ENCODE results near the gene LDHAL6B. TPM values are rescaled to one million over a fixed set of nuclear protein-coding genes. Genes with fewer than 3 reads are reported as not detected.

The LDHAL6B gene
- total RNA-seq, 2 donors from 2014 or later, result not detected

GRCh38 chr15:59232476-59232875 is 25.8 kb downstream of the LDHAL6B start:
- Mint-ChIP-seq H3K4me3 (no peak overlapping the region), H3K4me1 (peaks cover 5% of the 10 kb centered on the region), H3K36me3 (ENCODE audit: low read depth) (peaks cover 9% of the 10 kb centered on the region), H3K9me3 (peaks cover 3% of the 10 kb centered on the region), H3K27me3 (ENCODE audit: insufficient read depth) (no peaks in the 10 kb centered on the region), H3K27ac (no peak overlapping the region)
- Histone ChIP-seq H3K36me3 (ENCODE audit: control insufficient read depth, insufficient read depth, low read length) (no peaks in the 10 kb centered on the region), H3K4me3 (ENCODE audit: low read length) (no peak overlapping the region), H3K27ac (ENCODE audit: low read depth, low read length) (no peak overlapping the region), H3K27me3 (ENCODE audit: control insufficient read depth, insufficient read depth, low read length, poor library complexity, severe bottlenecking) (no peaks in the 10 kb centered on the region), H3K4me1 (ENCODE audit: control insufficient read depth, insufficient read depth, low read length) (no peaks in the 10 kb centered on the region), H3K9me3 (ENCODE audit: control insufficient read depth, low read length) (no peaks in the 10 kb centered on the region), H3K9ac (ENCODE audit: extremely low read depth, low read length, poor library complexity, severe bottlenecking) (no peak overlapping the region)
- no peak for DNase-seq
- TF ChIP-seq CTCF (conservative IDR thresholded peaks at IDR 0.05), result no peak
- WGBS, 2 experiments (ENCODE audit: insufficient coverage in 1 of 2, insufficient read length in 1 of 2), result 77 to 100% methylated on average over 1 of the region's 1 CpG

- peak overlapping the region; percentile 18 for H3K27ac Mint-ChIP-seq
- TF ChIP-seq CTCF (conservative IDR thresholded peaks at IDR 0.05), result no peak
- peaks cover 7% of the 10 kb centered on the region for H3K4me1 Mint-ChIP-seq
- no peaks in the 10 kb centered on the region for H3K27me3 Mint-ChIP-seq (ENCODE audit: insufficient read depth)
- Histone ChIP-seq H3K4me1 (ENCODE audit: control insufficient read depth, insufficient read depth, low read length) (no peaks in the 10 kb centered on the region), H3K4me3 (ENCODE audit: low read length) (no peak overlapping the region), H3K36me3 (ENCODE audit: control insufficient read depth, insufficient read depth, low read length) (no peaks in the 10 kb centered on the region), H3K9me3 (ENCODE audit: control insufficient read depth, low read length) (no peaks in the 10 kb centered on the region), H3K27ac (ENCODE audit: low read depth, low read length) (no peak overlapping the region), H3K9ac (ENCODE audit: extremely low read depth, low read length, poor library complexity, severe bottlenecking) (no peak overlapping the region), H3K27me3 (ENCODE audit: control insufficient read depth, insufficient read depth, low read length, poor library complexity, severe bottlenecking) (no peaks in the 10 kb centered on the region)
- H3K4me3 Mint-ChIP-seq, result no peak overlapping the region
- H3K36me3 Mint-ChIP-seq (ENCODE audit: low read depth), result peaks cover 9% of the 10 kb centered on the region
- peaks cover 3% of the 10 kb centered on the region for H3K9me3 Mint-ChIP-seq
- no peak for DNase-seq
- WGBS, 2 experiments (ENCODE audit: insufficient coverage in 1 of 2, insufficient read length in 1 of 2), result 100% methylated on average over 1 of the region's 1 CpG; no CpG with 5 or more reads in 1 of the 2 experiments
These were observed 29.8 kb downstream of the LDHAL6B start for GRCh38 chr15:59236394-59236793.

GRCh38 chr15:59237119-59237855 is 30.6 kb downstream of the LDHAL6B start:
- H3K4me3 Mint-ChIP-seq, result no peak overlapping the region
- Histone ChIP-seq H3K9me3 (ENCODE audit: control insufficient read depth, low read length) (no peaks in the 10 kb centered on the region), H3K4me1 (ENCODE audit: control insufficient read depth, insufficient read depth, low read length) (no peaks in the 10 kb centered on the region), H3K4me3 (ENCODE audit: low read length) (no peak overlapping the region), H3K27me3 (ENCODE audit: control insufficient read depth, insufficient read depth, low read length, poor library complexity, severe bottlenecking) (no peaks in the 10 kb centered on the region), H3K9ac (ENCODE audit: extremely low read depth, low read length, poor library complexity, severe bottlenecking) (no peak overlapping the region), H3K27ac (ENCODE audit: low read depth, low read length) (no peak overlapping the region), H3K36me3 (ENCODE audit: control insufficient read depth, insufficient read depth, low read length) (no peaks in the 10 kb centered on the region)
- no peak for DNase-seq
- TF ChIP-seq CTCF (conservative IDR thresholded peaks at IDR 0.05), result no peak
- H3K9me3 Mint-ChIP-seq, result peaks cover 3% of the 10 kb centered on the region
- H3K27ac Mint-ChIP-seq, result no peak overlapping the region
- H3K36me3 Mint-ChIP-seq (ENCODE audit: low read depth), result peaks cover 9% of the 10 kb centered on the region
- H3K4me1 Mint-ChIP-seq, result peaks cover 7% of the 10 kb centered on the region
- WGBS, 2 experiments (ENCODE audit: insufficient coverage in 1 of 2, insufficient read length in 1 of 2), result 96 to 98% methylated on average over 6 to 8 of the region's 8 CpGs
- no peaks in the 10 kb centered on the region for H3K27me3 Mint-ChIP-seq (ENCODE audit: insufficient read depth)
